Osteocyte (in vitro differentiated cells): Measurements from ENCODE around the gene TPSD1. TPM values are rescaled to one million over a fixed set of nuclear protein-coding genes. Genes with fewer than 3 reads are reported as not detected.

Source experiments
- DNase-seq: peaks from one replicate; pipeline ENCODE4 v3.0.0; 2021; ENCODE audit warnings: mixed read lengths; ENCODE audit not compliant: unreplicated experiment; ENCODE audit errors: extremely low spot score
- H3K27ac Mint-ChIP-seq: one replicate; pipeline ENCODE4 v1.8.0; 2021; ENCODE audit warnings: mild to moderate bottlenecking, mixed read lengths; ENCODE audit not compliant: unreplicated experiment
- H3K27me3 Mint-ChIP-seq: one replicate; pipeline ENCODE4 v1.8.0; 2021; ENCODE audit warnings: mixed read lengths; ENCODE audit not compliant: unreplicated experiment
- H3K36me3 Mint-ChIP-seq: one replicate; pipeline ENCODE4 v1.8.0; 2021; ENCODE audit warnings: mixed read lengths; ENCODE audit not compliant: unreplicated experiment
- H3K4me1 Mint-ChIP-seq: one replicate; pipeline ENCODE4 v1.8.0; 2021; ENCODE audit warnings: mixed read lengths; ENCODE audit not compliant: unreplicated experiment
- H3K4me3 Mint-ChIP-seq: one replicate; pipeline ENCODE4 v1.8.0; 2021; ENCODE audit warnings: mild to moderate bottlenecking, moderate library complexity, mixed read lengths; ENCODE audit not compliant: unreplicated experiment
- H3K9me3 Mint-ChIP-seq: one replicate; pipeline ENCODE4 v1.8.0; 2021; ENCODE audit warnings: mixed read lengths; ENCODE audit not compliant: unreplicated experiment
- CTCF ChIP-seq: fragments of 200-600 bp; sonication (generic); IDR thresholded peaks from 2 replicates; pipeline ENCODE4 v1.5.0; 2021; ENCODE audit warnings: antibody characterized with exemption, mild to moderate bottlenecking, moderate library complexity
- total RNA-seq: library from RNA; stranded (reverse); gene quantifications from 2 replicates; pipeline ENCODE4 v1.2.1, GENCODE V29; 2021

TPSD1 gene
- total RNA-seq, 1 donor from 2014 or later: not detected

- H3K4me1 Mint-ChIP-seq: peaks cover 13% of the 10 kb centered on the region
- DNase-seq: peak; percentile 81
- no peak overlapping the region for H3K27ac Mint-ChIP-seq
- no peaks in the 10 kb centered on the region for H3K9me3 Mint-ChIP-seq
- TF ChIP-seq CTCF: no peak
- peaks cover 7% of the 10 kb centered on the region for H3K27me3 Mint-ChIP-seq
- no peak overlapping the region for H3K4me3 Mint-ChIP-seq
- H3K36me3 Mint-ChIP-seq: no peaks in the 10 kb centered on the region
These were observed 21.3 kb downstream of the TPSD1 start for GRCh38 chr16:1277151-1277598.

DNA sequence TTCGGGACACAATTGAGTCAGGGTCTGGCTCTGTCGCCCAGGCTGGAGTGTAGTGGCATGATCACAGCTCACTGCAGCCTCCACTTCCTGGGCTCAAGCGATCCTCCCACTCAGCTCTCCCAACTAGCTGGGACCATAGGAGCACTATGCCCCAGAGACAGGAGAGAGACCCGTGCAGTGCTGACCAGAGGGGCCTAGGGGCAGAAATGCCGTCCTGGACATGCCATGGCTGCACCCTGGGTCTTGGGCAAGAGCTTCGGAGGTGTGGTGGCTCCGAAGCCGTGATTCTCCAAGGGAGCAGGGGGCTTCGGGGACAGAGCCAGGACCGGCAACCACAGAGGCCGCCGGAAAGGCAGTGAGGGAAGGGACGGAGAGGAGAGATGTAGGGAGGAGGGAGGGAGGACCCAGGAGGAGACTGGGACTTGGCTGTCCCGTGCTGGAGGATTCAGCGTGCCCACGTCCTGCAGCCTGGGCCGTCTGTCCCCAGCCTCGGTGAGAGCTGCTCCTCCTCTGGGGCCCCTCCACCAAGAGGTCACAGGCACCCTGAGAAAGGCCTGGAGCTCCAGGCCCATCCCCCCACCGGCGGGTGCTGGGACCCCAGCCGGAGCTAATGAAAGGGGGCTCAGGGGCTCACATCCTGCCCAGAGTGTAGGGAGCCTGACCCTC is 21.9 kb downstream of the TPSD1 start:
- peak; percentile 82 for DNase-seq
- H3K4me1 Mint-ChIP-seq: peaks cover 10% of the 10 kb centered on the region
- TF ChIP-seq CTCF: no peak
- no peaks in the 10 kb centered on the region for H3K9me3 Mint-ChIP-seq
- H3K27ac Mint-ChIP-seq: no peak overlapping the region
- H3K36me3 Mint-ChIP-seq: no peaks in the 10 kb centered on the region
- H3K4me3 Mint-ChIP-seq: peak overlapping the region; percentile 40
- H3K27me3 Mint-ChIP-seq: peaks cover 7% of the 10 kb centered on the region

GRCh38 chr16:1278477-1278876 is 22.6 kb downstream of the TPSD1 start:
- no peaks in the 10 kb centered on the region for H3K9me3 Mint-ChIP-seq
- no peak for TF ChIP-seq CTCF
- no peak overlapping the region for H3K27ac Mint-ChIP-seq
- peaks cover 8% of the 10 kb centered on the region for H3K27me3 Mint-ChIP-seq
- no peaks in the 10 kb centered on the region for H3K36me3 Mint-ChIP-seq
- DNase-seq: peak; percentile 85
- H3K4me3 Mint-ChIP-seq: no peak overlapping the region
- H3K4me1 Mint-ChIP-seq: peaks cover 14% of the 10 kb centered on the region

- no peaks in the 10 kb centered on the region for H3K36me3 Mint-ChIP-seq
These were observed 23.4 kb downstream of the TPSD1 start for GRCh38 chr16:1279081-1279944.

More at GRCh38 chr16:1279081-1279944, 23.4 kb downstream of the TPSD1 start:
- no peak for TF ChIP-seq CTCF
- no peak for DNase-seq
- peaks cover 14% of the 10 kb centered on the region for H3K4me1 Mint-ChIP-seq
- no peak overlapping the region for H3K27ac Mint-ChIP-seq
- H3K4me3 Mint-ChIP-seq: no peak overlapping the region
- H3K9me3 Mint-ChIP-seq: no peaks in the 10 kb centered on the region
- H3K27me3 Mint-ChIP-seq: peaks cover 8% of the 10 kb centered on the region
